GM21381 (cell line): ENCODE measurements around the gene ESR1.

ENCODE experiments used
- ATAC-seq: cut with Tn5 transposase; IDR thresholded peaks from one replicate; pipeline ENCODE4 v1.9.1; 2021; ENCODE audit warnings: mild to moderate bottlenecking, moderate library complexity; ENCODE audit not compliant: unreplicated experiment

Gene ESR1

GRCh38 chr6:151807513-151808370 is at the start of gene ESR1:
ESR1 (plus strand) TSS chr6:151807682; CDS start chr6:151807913, 231 bp downstream.
- ATAC-seq, result no peak

GRCh38 chr6:151760486-151760885 is 47.0 kb upstream of the ESR1 start:
- ATAC-seq, result no peak

DNA sequence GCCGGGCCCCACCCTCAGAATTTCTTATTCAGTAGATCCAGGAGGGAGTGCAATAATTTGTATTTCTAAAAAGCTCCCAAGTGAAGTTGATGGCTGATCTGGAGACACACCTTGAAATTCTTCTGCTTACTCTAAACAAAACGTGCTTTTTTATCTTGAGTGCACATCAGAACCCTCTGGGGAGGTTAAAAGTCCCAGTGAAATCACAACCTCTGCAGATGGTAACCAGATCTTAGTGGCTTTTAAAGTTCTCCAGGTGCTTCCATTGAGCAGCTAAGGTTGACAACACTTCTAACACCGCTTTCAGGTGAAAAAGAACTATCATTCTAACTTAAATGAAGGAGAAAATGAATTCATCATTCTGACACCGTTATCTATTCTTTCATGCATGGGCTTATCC is 45.6 kb upstream of the ESR1 start:
- ATAC-seq, result no peak

DNA sequence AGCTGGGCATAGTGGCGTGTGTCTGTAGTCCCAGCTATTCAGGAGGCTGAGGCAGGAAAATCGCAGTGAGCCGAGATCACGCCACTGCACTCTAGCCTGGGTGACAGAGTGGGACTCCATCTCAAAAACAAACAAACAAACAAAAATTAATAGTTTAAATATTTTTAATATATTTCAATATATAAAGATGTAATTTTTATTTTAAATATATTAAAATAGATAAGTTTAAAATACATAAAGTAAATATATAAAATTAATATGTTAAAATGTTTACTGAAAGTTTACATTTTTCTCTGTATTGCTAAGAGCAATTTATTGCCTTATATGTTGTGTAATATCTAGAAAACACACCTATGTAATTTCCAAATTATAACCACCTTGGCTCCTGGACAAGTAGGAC is 44.7 kb upstream of the ESR1 start:
- ATAC-seq, result no peak

GRCh38 chr6:151763303-151763702 is 44.2 kb upstream of the ESR1 start:
- ATAC-seq, result no peak

GRCh38 chr6:151763938-151764680 is 43.4 kb upstream of the ESR1 start:
- ATAC-seq, result peak; percentile 74

GRCh38 chr6:151765444-151765886 is 42.0 kb upstream of the ESR1 start:
- peak; percentile 63 for ATAC-seq

DNA sequence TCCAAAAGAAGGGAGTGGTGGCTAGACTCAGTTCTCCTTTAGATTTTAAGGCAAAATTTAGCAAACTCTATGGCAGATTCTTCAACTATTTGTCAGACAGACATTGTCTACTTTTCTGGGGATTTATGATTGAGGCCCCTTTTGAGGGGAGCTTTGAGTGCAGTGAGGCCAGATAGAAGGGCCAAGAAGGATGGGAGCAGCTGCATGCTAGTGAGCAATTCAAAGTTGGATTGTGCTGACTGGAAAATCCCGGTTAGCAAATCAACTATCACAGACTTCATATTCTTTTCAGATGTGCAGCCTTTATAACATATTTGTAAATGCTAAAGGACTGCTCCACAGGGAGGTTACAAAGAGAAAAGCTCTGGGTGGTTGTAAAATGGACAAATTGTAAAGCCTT is 35.0 kb upstream of the ESR1 start:
- no peak for ATAC-seq

DNA sequence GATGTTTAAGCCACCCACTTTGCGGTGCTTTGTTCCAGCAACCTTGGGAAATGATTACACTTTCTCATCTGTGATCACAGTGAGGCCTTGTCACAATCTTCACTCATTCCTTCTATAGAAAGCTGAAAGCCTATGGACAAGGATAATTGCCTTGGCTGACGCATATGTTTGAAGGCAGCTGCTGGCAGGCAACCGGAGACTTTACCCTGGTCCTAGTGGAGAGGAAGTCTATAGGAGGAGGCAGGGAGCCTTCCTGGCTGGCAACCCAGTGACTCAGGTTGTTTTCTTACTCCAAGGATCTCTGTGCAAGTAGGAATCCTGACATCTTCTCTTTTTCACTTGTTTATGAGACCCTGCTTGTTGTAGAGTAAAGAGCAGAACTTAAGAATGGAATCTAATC is 34.1 kb upstream of the ESR1 start:
- no peak for ATAC-seq

DNA sequence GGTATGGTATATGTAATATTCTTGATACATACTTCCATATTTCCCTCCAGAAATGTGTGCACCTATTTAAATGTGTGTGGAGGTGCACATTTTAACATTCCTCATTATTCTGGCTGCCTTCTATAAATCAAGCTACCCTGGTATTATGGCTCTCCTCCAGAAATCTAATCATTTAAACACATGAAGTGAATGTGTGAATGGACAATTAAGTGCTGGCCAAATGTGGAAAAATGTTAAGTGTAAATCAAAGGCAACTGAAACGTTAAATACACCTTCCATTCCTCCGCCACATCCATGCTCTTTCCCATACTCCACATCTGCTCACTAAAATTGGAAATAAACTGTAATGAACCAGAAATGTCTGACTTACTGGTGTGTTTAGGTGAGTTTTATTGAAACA is 24.9 kb upstream of the ESR1 start:
- no peak for ATAC-seq

DNA sequence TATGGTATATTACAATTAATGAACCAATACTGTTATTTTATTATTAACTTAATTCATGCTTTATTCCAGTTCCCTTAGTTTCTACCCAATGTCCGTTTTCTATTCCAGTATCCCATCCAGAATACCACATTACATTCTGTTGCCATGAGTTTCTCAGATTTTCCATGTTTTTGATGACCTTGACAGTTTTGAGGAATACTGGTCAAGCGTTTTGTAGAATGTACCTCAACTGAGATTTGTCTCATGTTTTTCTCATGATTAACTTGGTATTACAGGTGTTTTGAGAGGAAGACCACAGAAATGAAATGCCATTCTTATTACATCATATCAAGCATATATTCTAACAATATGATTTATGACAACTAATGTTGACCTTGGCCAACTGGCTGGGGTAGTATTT is 23.8 kb upstream of the ESR1 start:
- no peak for ATAC-seq

GRCh38 chr6:151784441-151785214 is 22.9 kb upstream of the ESR1 start:
- no peak for ATAC-seq

- no peak for ATAC-seq
These were observed 10.5 kb upstream of the ESR1 start for GRCh38 chr6:151796842-151797530.

DNA sequence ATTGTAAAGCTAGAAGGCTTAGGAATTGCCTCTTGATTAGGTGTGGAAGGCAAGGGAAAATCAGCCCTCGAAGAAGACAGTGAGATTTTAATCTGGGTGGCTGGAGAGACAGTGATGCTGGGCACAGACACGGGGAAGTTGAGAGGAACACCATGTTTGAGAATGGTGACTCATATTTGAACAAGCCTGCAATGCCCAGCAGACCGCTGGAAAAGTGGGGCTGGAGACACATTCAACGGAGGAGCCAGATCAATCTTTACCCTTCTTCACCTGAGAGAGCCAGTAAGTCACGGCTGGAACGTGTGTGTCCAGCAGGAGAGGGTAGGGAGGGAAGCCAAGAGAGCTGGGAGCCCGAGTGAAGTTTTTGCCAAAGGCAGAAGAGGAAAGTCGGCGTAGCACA is 3.7 kb upstream of the ESR1 start:
- ATAC-seq, result no peak

GRCh38 chr6:151804585-151805285 is 2.7 kb upstream of the ESR1 start:
- no peak for ATAC-seq

GRCh38 chr6:151805286-151805840 is 2.1 kb upstream of the ESR1 start:
- no peak for ATAC-seq

DNA sequence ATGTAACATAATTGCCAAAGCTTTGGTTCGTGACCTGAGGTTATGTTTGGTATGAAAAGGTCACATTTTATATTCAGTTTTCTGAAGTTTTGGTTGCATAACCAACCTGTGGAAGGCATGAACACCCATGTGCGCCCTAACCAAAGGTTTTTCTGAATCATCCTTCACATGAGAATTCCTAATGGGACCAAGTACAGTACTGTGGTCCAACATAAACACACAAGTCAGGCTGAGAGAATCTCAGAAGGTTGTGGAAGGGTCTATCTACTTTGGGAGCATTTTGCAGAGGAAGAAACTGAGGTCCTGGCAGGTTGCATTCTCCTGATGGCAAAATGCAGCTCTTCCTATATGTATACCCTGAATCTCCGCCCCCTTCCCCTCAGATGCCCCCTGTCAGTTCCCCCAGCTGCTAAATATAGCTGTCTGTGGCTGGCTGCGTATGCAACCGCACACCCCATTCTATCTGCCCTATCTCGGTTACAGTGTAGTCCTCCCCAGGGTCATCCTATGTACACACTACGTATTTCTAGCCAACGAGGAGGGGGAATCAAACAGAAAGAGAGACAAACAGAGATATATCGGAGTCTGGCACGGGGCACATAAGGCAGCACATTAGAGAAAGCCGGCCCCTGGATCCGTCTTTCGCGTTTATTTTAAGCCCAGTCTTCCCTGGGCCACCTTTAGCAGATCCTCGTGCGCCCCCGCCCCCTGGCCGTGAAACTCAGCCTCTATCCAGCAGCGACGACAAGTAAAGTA is 547 bp upstream of the ESR1 start:
- no peak for ATAC-seq

GRCh38 chr6:151808371-151809241 is 1.1 kb downstream of the ESR1 start:
- ATAC-seq, result no peak
